ENCODE results near the gene ENDOU.

Gene ENDOU

DNA sequence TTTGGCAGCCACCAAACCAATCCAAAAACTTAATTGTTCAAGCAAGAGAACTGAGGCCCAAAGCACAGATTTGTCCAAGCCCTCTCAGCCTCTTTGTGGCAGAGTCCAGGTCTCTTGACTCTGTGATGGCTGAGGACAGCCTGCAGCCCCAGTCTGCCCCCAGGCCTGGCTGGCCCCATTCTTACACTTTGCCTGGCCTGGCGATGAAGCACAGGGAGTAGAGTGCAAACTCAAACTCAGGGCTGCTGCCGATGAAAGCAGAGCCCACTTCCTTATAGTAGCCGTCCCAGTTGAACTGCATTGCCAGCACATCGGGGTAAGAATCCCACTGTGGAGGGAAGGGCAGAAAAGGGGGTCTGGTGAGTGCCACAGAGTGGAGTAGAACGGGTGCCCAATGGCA is 13.8 kb downstream of the ENDOU start:
- Mint-ChIP-seq H3K9me3 (no peaks in the 10 kb centered on the region), H3K27me3 (peaks cover 1% of the 10 kb centered on the region), H3K4me3 (no peak overlapping the region), H3K36me3 (no peaks in the 10 kb centered on the region), H3K27ac (peak overlapping the region; percentile 50), H3K4me1 (peaks cover 39% of the 10 kb centered on the region)
- no peak for DNase-seq (ENCODE audit: low spot score in 2 of 2)
- ATAC-seq (ENCODE audit: low read depth) = no peak

DNA sequence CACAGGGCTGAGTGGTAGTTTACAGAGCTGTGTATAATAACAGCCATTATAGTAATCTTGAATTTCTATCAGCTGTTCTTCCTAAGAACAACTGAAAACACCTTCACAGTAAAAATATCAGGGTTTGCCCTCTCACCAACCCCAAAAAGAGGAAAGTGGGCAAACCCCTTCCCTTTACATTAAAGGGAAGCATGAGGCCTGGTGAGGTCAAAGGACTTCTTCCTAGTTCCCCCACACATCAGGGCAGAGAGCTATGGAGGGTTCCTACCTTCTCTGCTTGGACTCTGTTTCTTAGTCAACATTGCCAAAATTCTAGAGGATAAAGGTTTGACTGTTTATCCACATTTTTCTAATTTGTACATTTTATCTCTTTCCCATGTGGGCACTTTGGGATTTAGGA is 15.0 kb downstream of the ENDOU start:
- Mint-ChIP-seq H3K4me3 (no peak overlapping the region), H3K27me3 (no peaks in the 10 kb centered on the region), H3K9me3 (no peaks in the 10 kb centered on the region), H3K4me1 (peaks cover 38% of the 10 kb centered on the region), H3K27ac (no peak overlapping the region), H3K36me3 (no peaks in the 10 kb centered on the region)
- no peak for DNase-seq (ENCODE audit: low spot score in 2 of 2)
- no peak for ATAC-seq (ENCODE audit: low read depth)

DNA sequence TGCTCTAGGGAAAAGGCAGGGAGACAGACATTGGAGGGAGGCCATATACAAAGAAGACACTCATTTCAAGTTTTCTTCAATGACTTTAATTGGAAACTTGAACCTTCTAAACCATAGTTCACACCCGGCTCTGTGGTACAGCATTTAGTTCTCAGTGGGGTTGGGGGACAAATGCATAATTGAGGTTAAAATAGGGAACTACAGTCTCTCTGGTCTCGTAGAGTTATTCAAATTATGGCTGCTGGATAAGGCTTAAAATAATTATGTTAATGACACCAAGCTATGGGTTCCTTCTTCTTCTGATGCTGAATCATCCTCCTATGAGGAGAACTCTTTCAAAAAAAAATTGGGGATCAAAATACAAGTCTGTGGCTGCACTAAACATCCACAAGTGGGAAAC is 15.6 kb downstream of the ENDOU start:
- H3K9me3 Mint-ChIP-seq = no peaks in the 10 kb centered on the region
- peaks cover 39% of the 10 kb centered on the region for H3K4me1 Mint-ChIP-seq
- H3K27ac Mint-ChIP-seq = peak overlapping the region; percentile 78
- H3K36me3 Mint-ChIP-seq = no peaks in the 10 kb centered on the region
- ATAC-seq (ENCODE audit: low read depth) = peak; percentile 38
- DNase-seq (ENCODE audit: low spot score in 2 of 2) = no peak
- H3K27me3 Mint-ChIP-seq = no peaks in the 10 kb centered on the region
- peak overlapping the region; percentile 35 for H3K4me3 Mint-ChIP-seq

DNA sequence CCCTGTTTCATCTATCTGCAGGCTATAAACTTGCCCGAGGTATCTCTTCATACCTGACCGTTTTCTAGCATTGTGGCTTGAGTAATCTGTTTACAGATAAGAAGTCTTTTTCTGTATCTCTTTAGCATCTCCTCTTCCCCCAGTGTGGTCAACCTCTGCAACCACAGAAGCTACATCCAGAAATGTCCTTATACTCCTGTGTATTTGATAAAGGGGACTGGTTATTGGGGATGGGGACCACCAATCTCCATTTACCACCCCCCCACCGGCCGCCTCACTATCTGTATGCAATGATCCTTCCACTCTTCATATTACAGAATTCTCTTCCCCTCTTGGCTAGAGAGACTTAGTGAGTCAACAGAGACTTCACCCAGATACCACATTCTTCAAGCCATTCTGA is 16.1 kb downstream of the ENDOU start:
- H3K27me3 Mint-ChIP-seq = no peaks in the 10 kb centered on the region
- peak overlapping the region; percentile 78 for H3K27ac Mint-ChIP-seq
- no peak for ATAC-seq (ENCODE audit: low read depth)
- H3K9me3 Mint-ChIP-seq = no peaks in the 10 kb centered on the region
- H3K36me3 Mint-ChIP-seq = no peaks in the 10 kb centered on the region
- peaks cover 40% of the 10 kb centered on the region for H3K4me1 Mint-ChIP-seq
- no peak for DNase-seq (ENCODE audit: low spot score in 2 of 2)
- peak overlapping the region; percentile 35 for H3K4me3 Mint-ChIP-seq

DNA sequence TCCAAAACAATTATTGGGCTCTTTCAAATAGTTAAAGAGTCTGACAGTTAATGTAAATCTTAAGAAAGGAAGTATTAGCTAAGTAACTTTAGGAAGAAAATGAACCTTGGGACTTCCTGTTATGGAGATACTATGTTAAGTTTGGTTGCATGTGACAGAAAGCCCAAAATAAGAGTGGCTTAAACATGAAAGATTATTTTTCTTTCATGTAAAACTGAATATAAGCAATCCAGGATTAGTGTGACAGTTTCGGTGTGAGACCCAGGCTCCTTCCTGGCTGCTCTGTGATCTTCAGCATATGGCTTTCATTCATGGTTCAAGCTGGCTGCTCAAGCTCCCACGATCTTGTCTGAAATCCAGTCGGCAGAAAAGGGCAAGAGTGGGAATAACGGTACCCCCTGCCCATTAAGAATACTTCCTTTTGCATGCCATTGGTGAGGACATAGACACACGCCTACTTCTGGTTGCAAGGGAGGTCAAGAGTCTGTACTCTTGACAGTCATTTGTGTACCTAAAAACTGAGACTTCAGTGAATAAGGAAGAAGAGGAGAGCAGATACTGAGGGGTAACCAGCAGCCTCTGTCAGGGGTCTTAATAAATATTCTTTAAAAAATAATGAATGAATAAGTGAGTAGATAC is 17.3 kb downstream of the ENDOU start:
- H3K4me1 Mint-ChIP-seq = peaks cover 49% of the 10 kb centered on the region
- ATAC-seq (ENCODE audit: low read depth) = no peak

DNA sequence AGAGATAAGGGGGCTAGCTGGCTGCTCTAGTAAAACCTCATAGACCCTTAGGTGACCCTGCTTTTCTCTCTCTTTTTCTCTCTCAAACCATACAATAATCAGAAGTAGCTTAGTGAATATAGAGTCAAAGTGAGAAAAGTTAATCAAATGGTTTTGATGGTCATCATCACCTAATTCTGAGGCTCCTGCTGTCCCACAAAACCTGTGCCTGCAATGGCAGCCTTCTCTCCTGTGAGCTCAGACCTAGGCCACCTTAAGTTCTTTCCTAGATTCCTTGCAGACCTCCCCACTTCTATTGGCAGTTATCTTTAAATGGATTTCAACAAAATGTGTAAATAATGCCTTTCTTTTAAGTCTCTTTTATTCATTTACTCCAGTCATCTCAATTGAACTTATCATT is 17.9 kb downstream of the ENDOU start:
- Mint-ChIP-seq H3K4me3 (peak overlapping the region; percentile 58), H3K27ac (peak overlapping the region; percentile 58), H3K9me3 (no peaks in the 10 kb centered on the region), H3K27me3 (no peaks in the 10 kb centered on the region), H3K36me3 (peaks cover 6% of the 10 kb centered on the region), H3K4me1 (peaks cover 52% of the 10 kb centered on the region)
- DNase-seq (ENCODE audit: low spot score in 2 of 2) = no peak
- no peak for ATAC-seq (ENCODE audit: low read depth)

More for the DNA sequence above, 17.3 kb downstream of the ENDOU start:
- Mint-ChIP-seq H3K27ac (peak overlapping the region; percentile 58), H3K36me3 (peaks cover 4% of the 10 kb centered on the region), H3K4me3 (peak overlapping the region; percentile 37), H3K9me3 (no peaks in the 10 kb centered on the region), H3K27me3 (no peaks in the 10 kb centered on the region)
- DNase-seq (ENCODE audit: low spot score in 2 of 2) = no peak

DNA sequence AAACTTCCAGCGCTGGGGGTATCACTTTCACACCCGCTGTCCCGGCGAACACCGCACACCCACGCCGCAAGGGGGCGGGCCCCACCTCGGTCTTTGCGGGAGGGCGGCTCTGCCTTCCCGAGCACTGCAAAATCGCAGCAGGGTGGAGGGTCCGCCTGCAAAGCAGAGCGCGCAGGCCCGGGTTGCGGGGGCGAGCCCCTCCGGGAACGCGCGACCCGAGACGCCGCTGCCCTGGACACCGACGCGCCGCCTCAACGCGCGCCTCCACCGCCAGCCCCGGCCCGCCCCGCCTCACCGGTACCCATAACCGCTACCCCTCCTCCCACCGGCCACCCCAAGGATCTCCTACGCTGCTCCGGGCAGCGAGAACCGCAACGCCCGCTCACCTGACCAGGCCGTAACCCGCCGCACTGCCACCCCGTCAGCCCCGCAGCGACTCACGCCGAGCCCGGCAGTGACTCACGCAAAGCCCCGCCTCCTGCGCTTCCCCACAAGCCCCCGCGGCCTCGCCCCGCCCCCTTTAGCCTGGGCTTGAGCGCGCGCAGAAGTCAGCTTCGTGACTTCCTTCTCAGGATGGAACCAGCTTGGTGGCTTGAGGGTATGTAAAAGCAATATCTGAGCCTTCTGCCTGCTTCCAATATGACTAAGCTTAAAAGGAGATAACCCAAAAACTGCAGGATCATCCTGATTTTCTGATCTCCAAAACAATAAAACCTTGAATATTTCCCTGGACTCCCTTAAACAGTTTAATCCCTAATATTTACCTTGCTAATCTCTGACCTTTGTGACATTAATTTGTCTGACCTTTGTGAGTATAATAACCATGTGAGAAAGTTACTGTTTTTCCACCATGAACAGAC is 19.5 kb downstream of the ENDOU start, which contains the start of gene RPAP3:
RPAP3 (minus strand) TSS at position 465 of the 860 bp plus-strand sequence. CDS start 3,190 bp downstream, outside the sequence.
- H3K9me3 Mint-ChIP-seq = no peaks in the 10 kb centered on the region
- H3K4me1 Mint-ChIP-seq = peaks cover 53% of the 10 kb centered on the region
- ATAC-seq (ENCODE audit: low read depth) (peak; percentile 85), DNase-seq (ENCODE audit: low spot score in 2 of 2) (peak; percentile 95)
- peak within 1 kb of the TSS; percentile 99 for H3K27ac Mint-ChIP-seq
- H3K4me3 Mint-ChIP-seq = peak within 1 kb of the TSS; percentile 99
- H3K27me3 Mint-ChIP-seq = no peaks in the 10 kb centered on the region
- H3K36me3 Mint-ChIP-seq = peaks cover 7% of the 10 kb centered on the region

DNA sequence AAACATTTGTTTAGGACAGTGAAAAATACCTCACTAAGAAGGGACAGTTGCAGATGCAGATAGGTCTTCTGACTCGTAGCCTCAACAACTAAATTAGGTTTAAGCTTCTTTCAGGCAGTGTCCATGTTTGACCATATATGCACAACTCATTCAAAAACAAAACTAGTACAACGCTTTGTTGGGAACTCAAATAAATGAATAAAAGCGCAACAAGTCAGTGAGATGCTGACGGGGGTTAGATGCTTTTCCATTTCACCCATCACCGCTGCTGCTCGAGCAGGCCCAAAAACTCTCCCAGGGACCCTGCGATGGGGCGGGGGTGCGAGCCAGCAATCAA is 20.1 kb downstream of the ENDOU start:
- DNase-seq (ENCODE audit: low spot score in 2 of 2) (no peak), ATAC-seq (ENCODE audit: low read depth) (no peak)
- H3K27me3 Mint-ChIP-seq = no peaks in the 10 kb centered on the region
- H3K4me3 Mint-ChIP-seq = peak overlapping the region; percentile 99
- H3K36me3 Mint-ChIP-seq = peaks cover 11% of the 10 kb centered on the region
- no peaks in the 10 kb centered on the region for H3K9me3 Mint-ChIP-seq
- H3K4me1 Mint-ChIP-seq = peaks cover 54% of the 10 kb centered on the region
- peak overlapping the region; percentile 99 for H3K27ac Mint-ChIP-seq

DNA sequence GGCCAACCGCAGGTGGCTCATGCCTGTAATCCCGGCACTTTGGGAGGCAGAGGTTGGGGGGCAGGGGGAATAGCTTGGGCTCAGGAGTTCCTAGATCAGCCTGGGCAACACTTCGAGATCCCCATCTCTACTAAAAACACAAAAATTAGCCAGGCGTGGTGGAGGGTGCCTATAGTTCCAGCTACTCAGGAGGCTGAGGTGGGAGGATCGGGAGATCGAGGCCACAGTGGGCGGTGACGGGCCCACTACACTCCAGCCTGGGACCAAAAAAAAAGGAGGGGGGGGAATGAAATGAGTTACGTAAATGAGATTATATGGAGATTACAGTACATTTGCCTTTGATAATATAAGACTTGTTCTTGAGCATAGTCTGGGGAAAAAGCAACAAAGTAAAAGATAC is 20.6 kb downstream of the ENDOU start:
- H3K4me1 Mint-ChIP-seq = peaks cover 50% of the 10 kb centered on the region
- ATAC-seq (ENCODE audit: low read depth) (no peak), DNase-seq (ENCODE audit: low spot score in 2 of 2) (no peak)
- H3K36me3 Mint-ChIP-seq = peaks cover 14% of the 10 kb centered on the region
- no peaks in the 10 kb centered on the region for H3K27me3 Mint-ChIP-seq
- peak overlapping the region; percentile 99 for H3K4me3 Mint-ChIP-seq
- H3K9me3 Mint-ChIP-seq = no peaks in the 10 kb centered on the region
- peak overlapping the region; percentile 63 for H3K27ac Mint-ChIP-seq

DNA sequence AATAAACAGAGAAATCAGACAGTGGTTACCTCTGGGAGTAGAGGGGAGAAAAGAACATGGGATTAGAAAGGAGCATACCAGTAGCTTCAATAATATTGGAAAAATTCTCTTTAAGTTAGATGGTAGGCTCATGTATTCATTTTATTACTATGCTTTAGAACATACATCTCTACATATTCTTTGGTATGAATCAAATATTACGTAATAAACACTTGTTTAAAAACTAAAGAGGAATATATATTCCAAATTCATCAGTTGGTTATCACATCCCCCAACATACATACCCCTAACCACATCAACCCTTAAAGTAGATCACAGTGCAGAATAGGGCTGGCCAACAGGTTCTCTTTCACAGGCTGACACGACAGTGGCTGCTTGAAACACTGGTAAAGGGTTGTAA is 25.0 kb downstream of the ENDOU start:
- H3K27me3 Mint-ChIP-seq = no peaks in the 10 kb centered on the region
- no peak overlapping the region for H3K4me3 Mint-ChIP-seq
- DNase-seq (ENCODE audit: low spot score in 2 of 2) (no peak), ATAC-seq (ENCODE audit: low read depth) (no peak)
- H3K36me3 Mint-ChIP-seq = peaks cover 22% of the 10 kb centered on the region
- peak overlapping the region; percentile 35 for H3K27ac Mint-ChIP-seq
- peaks cover 34% of the 10 kb centered on the region for H3K4me1 Mint-ChIP-seq
- H3K9me3 Mint-ChIP-seq = no peaks in the 10 kb centered on the region

DNA sequence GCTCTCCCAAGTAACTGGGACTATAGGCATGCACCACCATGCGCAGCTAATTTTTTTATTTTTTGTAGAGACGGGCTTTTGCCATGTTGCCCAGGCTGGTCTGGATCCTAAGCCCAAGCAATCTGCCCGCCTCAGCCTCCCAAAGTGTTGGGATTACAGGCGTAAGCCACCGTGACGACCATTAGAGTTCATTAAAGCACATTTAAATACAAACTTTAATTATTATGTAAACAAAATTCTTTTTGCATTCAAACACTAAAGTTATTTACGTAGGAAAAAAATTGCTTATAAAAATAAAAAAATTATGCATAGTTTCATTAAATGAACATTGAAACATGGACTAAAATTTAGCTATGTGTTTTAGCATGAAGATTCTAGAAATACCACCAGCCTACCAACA is 26.7 kb downstream of the ENDOU start:
- ATAC-seq (ENCODE audit: low read depth) (no peak), DNase-seq (ENCODE audit: low spot score in 2 of 2) (no peak)
- peaks cover 29% of the 10 kb centered on the region for H3K4me1 Mint-ChIP-seq
- no peaks in the 10 kb centered on the region for H3K9me3 Mint-ChIP-seq
- H3K27ac Mint-ChIP-seq = no peak overlapping the region
- H3K27me3 Mint-ChIP-seq = no peaks in the 10 kb centered on the region
- H3K4me3 Mint-ChIP-seq = no peak overlapping the region
- peaks cover 27% of the 10 kb centered on the region for H3K36me3 Mint-ChIP-seq

DNA sequence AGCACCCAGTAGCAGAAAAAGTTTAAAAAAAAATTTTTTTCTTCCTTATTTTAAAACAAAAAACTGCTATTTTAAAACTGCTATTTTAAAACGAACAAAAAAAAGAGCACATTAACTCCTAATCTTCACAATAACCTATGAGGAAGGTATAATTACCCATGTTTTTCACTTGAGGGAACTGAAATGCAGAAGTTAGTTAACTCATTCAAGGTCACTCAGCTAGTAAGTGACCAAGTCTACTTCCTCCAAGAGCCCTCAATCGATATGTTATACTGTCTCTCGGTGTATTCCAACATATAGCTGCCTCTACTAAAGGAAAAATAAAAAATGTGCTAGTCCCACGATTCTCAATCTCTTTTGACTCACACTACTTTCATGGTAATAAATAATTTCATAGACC is 27.2 kb downstream of the ENDOU start:
- H3K4me1 Mint-ChIP-seq = peaks cover 25% of the 10 kb centered on the region
- H3K36me3 Mint-ChIP-seq = peaks cover 32% of the 10 kb centered on the region
- DNase-seq (ENCODE audit: low spot score in 2 of 2) = no peak
- ATAC-seq (ENCODE audit: low read depth) = peak; percentile 99
- no peaks in the 10 kb centered on the region for H3K9me3 Mint-ChIP-seq
- H3K4me3 Mint-ChIP-seq = peak overlapping the region; percentile 43
- H3K27me3 Mint-ChIP-seq = no peaks in the 10 kb centered on the region
- peak overlapping the region; percentile 41 for H3K27ac Mint-ChIP-seq

DNA sequence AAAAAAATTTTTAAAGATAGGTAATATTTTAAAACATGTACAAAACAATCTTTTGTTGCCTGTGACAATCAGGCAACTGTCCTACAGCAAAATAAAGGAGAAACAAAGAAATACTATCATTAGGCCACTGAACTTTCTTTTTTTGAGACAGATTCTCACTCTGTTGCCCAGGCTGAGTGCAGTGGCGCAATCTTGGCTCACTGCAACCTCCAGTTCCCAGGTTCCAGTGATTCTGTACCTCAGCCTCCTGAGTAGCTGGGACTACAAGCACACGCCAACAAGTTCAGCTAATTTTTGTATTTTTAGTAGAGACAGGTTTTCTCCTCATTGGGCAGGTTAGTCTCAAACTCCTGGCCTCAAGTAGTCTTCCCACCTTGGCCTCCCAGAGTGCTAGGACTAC is 36.1 kb downstream of the ENDOU start:
- Mint-ChIP-seq H3K27ac (no peak overlapping the region), H3K36me3 (peaks cover 35% of the 10 kb centered on the region), H3K27me3 (no peaks in the 10 kb centered on the region), H3K9me3 (no peaks in the 10 kb centered on the region), H3K4me1 (peaks cover 2% of the 10 kb centered on the region), H3K4me3 (no peak overlapping the region)
- DNase-seq (ENCODE audit: low spot score in 2 of 2) (no peak), ATAC-seq (ENCODE audit: low read depth) (no peak)

DNA sequence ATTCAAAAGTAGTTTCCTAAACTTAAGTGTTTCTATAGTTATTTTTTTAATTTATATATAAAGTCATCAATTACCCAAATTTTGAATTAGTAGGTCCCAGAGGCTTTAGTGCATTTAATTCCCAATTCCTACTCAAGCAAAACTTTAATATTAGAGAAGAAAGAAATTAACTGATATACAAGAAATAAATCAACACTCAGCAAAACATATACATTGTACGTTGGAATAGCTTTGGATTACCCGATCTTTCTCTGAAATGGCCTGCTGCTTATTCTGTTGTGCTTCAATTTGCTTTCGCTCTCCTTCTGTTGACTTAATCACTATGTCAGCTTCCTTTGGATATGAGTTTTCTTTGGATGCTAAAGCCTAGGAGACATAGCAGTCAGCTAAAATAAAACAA is 37.7 kb downstream of the ENDOU start:
- H3K36me3 Mint-ChIP-seq = peaks cover 33% of the 10 kb centered on the region
- no peaks in the 10 kb centered on the region for H3K27me3 Mint-ChIP-seq
- DNase-seq (ENCODE audit: low spot score in 2 of 2) (no peak), ATAC-seq (ENCODE audit: low read depth) (no peak)
- no peak overlapping the region for H3K4me3 Mint-ChIP-seq
- H3K27ac Mint-ChIP-seq = no peak overlapping the region
- H3K4me1 Mint-ChIP-seq = peaks cover 3% of the 10 kb centered on the region
- H3K9me3 Mint-ChIP-seq = no peaks in the 10 kb centered on the region

All from memory B cell (primary cell).